IPS-15b (cell line): Measurements from ENCODE around the gene MYH15.

Experiments used
- H3K27me3 ChIP-seq: one replicate; pipeline ENCODE4 v1.6.1; 2013; ENCODE audit warnings: low read length; ENCODE audit not compliant: control insufficient read depth, insufficient read depth
- H3K36me3 ChIP-seq: one replicate; pipeline ENCODE4 v1.6.1; 2013; ENCODE audit warnings: low read length; ENCODE audit not compliant: control insufficient read depth, insufficient read depth
- H3K4me1 ChIP-seq: one replicate; pipeline ENCODE4 v1.6.1; 2013; ENCODE audit warnings: mild to moderate bottlenecking, low read length; ENCODE audit not compliant: control insufficient read depth, insufficient read depth
- H3K4me3 ChIP-seq: one replicate; pipeline ENCODE4 v1.5.1; 2013; ENCODE audit warnings: low read depth, low read length
- H3K9ac ChIP-seq: one replicate; pipeline ENCODE4 v1.6.1; 2013; ENCODE audit warnings: low read depth, mild to moderate bottlenecking, low read length
- H3K9me3 ChIP-seq: one replicate; pipeline ENCODE4 v1.6.1; 2013; ENCODE audit warnings: mild to moderate bottlenecking, low read length; ENCODE audit not compliant: control insufficient read depth, insufficient read depth

MYH15 gene

GRCh38 chr3:108527817-108528216, 17.4 kb upstream of the MYH15 start:
- no peak overlapping the region for H3K9ac ChIP-seq
- H3K4me3 ChIP-seq = no peak overlapping the region
- H3K4me1 ChIP-seq = no peaks in the 10 kb centered on the region
- H3K36me3 ChIP-seq = no peaks in the 10 kb centered on the region
- H3K9me3 ChIP-seq = no peaks in the 10 kb centered on the region
- no peaks in the 10 kb centered on the region for H3K27me3 ChIP-seq

- Histone ChIP-seq H3K36me3 (no peaks in the 10 kb centered on the region), H3K27me3 (no peaks in the 10 kb centered on the region), H3K4me3 (no peak overlapping the region), H3K9ac (no peak overlapping the region), H3K9me3 (no peaks in the 10 kb centered on the region), H3K4me1 (no peaks in the 10 kb centered on the region)
These were observed 16.7 kb upstream of the MYH15 start for GRCh38 chr3:108527109-108527508.

GRCh38 chr3:108525971-108526370, 15.6 kb upstream of the MYH15 start:
- H3K4me3 ChIP-seq = no peak overlapping the region

GRCh38 chr3:108525256-108525655, 14.9 kb upstream of the MYH15 start:
- no peak overlapping the region for H3K4me3 ChIP-seq
- H3K4me1 ChIP-seq = no peaks in the 10 kb centered on the region
- H3K9me3 ChIP-seq = no peaks in the 10 kb centered on the region
- no peak overlapping the region for H3K9ac ChIP-seq
- H3K36me3 ChIP-seq = no peaks in the 10 kb centered on the region
- no peaks in the 10 kb centered on the region for H3K27me3 ChIP-seq

More at GRCh38 chr3:108525971-108526370, 15.6 kb upstream of the MYH15 start:
- no peaks in the 10 kb centered on the region for H3K36me3 ChIP-seq
- no peaks in the 10 kb centered on the region for H3K9me3 ChIP-seq
- H3K9ac ChIP-seq = no peak overlapping the region
- no peaks in the 10 kb centered on the region for H3K27me3 ChIP-seq
- no peaks in the 10 kb centered on the region for H3K4me1 ChIP-seq

GRCh38 chr3:108524537-108524936, 14.1 kb upstream of the MYH15 start:
- H3K9ac ChIP-seq = no peak overlapping the region
- no peaks in the 10 kb centered on the region for H3K4me1 ChIP-seq
- H3K4me3 ChIP-seq = no peak overlapping the region
- no peaks in the 10 kb centered on the region for H3K36me3 ChIP-seq
- no peaks in the 10 kb centered on the region for H3K27me3 ChIP-seq
- H3K9me3 ChIP-seq = no peaks in the 10 kb centered on the region

- Histone ChIP-seq H3K27me3 (no peaks in the 10 kb centered on the region), H3K4me1 (no peaks in the 10 kb centered on the region), H3K9ac (no peak overlapping the region), H3K9me3 (no peaks in the 10 kb centered on the region), H3K36me3 (no peaks in the 10 kb centered on the region), H3K4me3 (no peak overlapping the region)
These were observed 8.5 kb upstream of the MYH15 start for GRCh38 chr3:108518895-108519294.

GRCh38 chr3:108516881-108517280, 6.5 kb upstream of the MYH15 start:
- H3K36me3 ChIP-seq = no peaks in the 10 kb centered on the region
- no peak overlapping the region for H3K4me3 ChIP-seq
- H3K9me3 ChIP-seq = no peaks in the 10 kb centered on the region
- no peaks in the 10 kb centered on the region for H3K27me3 ChIP-seq
- no peaks in the 10 kb centered on the region for H3K4me1 ChIP-seq
- H3K9ac ChIP-seq = no peak overlapping the region

- H3K4me1 ChIP-seq = no peaks in the 10 kb centered on the region
- no peaks in the 10 kb centered on the region for H3K9me3 ChIP-seq
- H3K36me3 ChIP-seq = no peaks in the 10 kb centered on the region
- H3K9ac ChIP-seq = no peak overlapping the region
- H3K4me3 ChIP-seq = no peak overlapping the region
- H3K27me3 ChIP-seq = no peaks in the 10 kb centered on the region
These were observed 3.6 kb upstream of the MYH15 start for GRCh38 chr3:108513961-108514360.

GRCh38 chr3:108512671-108513070, 2.3 kb upstream of the MYH15 start:
- Histone ChIP-seq H3K27me3 (no peaks in the 10 kb centered on the region), H3K9me3 (no peaks in the 10 kb centered on the region), H3K36me3 (no peaks in the 10 kb centered on the region), H3K9ac (no peak overlapping the region), H3K4me1 (peaks cover under 1% of the 10 kb centered on the region), H3K4me3 (no peak overlapping the region)

- Histone ChIP-seq H3K9ac (no peak overlapping the region), H3K27me3 (no peaks in the 10 kb centered on the region), H3K4me3 (no peak overlapping the region), H3K36me3 (no peaks in the 10 kb centered on the region), H3K4me1 (peaks cover 5% of the 10 kb centered on the region), H3K9me3 (no peaks in the 10 kb centered on the region)
These were observed 1.1 kb upstream of the MYH15 start for GRCh38 chr3:108511490-108511889.

- no peak overlapping the region for H3K9ac ChIP-seq
- H3K36me3 ChIP-seq = no peaks in the 10 kb centered on the region
These were observed 659 bp upstream of the MYH15 start for GRCh38 chr3:108511055-108511454.

GRCh38 chr3:108509871-108510270, 525 bp downstream of the MYH15 start:
- Histone ChIP-seq H3K9ac (no peak overlapping the region), H3K9me3 (no peaks in the 10 kb centered on the region), H3K36me3 (no peaks in the 10 kb centered on the region), H3K4me3 (no peak overlapping the region), H3K27me3 (no peaks in the 10 kb centered on the region), H3K4me1 (peaks cover 5% of the 10 kb centered on the region)

More at GRCh38 chr3:108511055-108511454, 659 bp upstream of the MYH15 start:
- Histone ChIP-seq H3K4me1 (peaks cover 5% of the 10 kb centered on the region), H3K4me3 (no peak overlapping the region), H3K27me3 (no peaks in the 10 kb centered on the region), H3K9me3 (no peaks in the 10 kb centered on the region)

- H3K4me3 ChIP-seq = no peak overlapping the region
- no peaks in the 10 kb centered on the region for H3K9me3 ChIP-seq
- no peaks in the 10 kb centered on the region for H3K27me3 ChIP-seq
- no peaks in the 10 kb centered on the region for H3K36me3 ChIP-seq
- no peak overlapping the region for H3K9ac ChIP-seq
- H3K4me1 ChIP-seq = peaks cover 5% of the 10 kb centered on the region
These were observed 1.1 kb downstream of the MYH15 start for GRCh38 chr3:108509263-108509662.
